ENCODE measurements around the gene ANKS1B. TPM values are rescaled to one million over a fixed set of nuclear protein-coding genes. Genes with fewer than 3 reads are reported as not detected.
"Not testable (repeated sequence)": the region's sequence is repeated elsewhere in the genome, so short reads cannot be mapped to it uniquely, and the experiment has no call there.

The ANKS1B gene
- polyA plus RNA-seq, 3 donors = 3.9 to 5.2 (median 4.6) TPM

GRCh38 chr12:99648183-99648582 lies 336.6 kb downstream of the ANKS1B start:
- DNase-seq (ENCODE audit: extremely low read depth in 1 of 11, low read depth in 9 of 11, low spot score in 4 of 11) = no peak

GRCh38 chr12:99647453-99647852 lies 337.3 kb downstream of the ANKS1B start, which contains the start of gene GARIN6:
Gene GARIN6 (plus strand): TSS chr12:99647753. CDS start chr12:99648175, 422 bp downstream.
- DNase-seq (ENCODE audit: extremely low read depth in 1 of 11, low read depth in 9 of 11, low spot score in 4 of 11) = no peak

DNA sequence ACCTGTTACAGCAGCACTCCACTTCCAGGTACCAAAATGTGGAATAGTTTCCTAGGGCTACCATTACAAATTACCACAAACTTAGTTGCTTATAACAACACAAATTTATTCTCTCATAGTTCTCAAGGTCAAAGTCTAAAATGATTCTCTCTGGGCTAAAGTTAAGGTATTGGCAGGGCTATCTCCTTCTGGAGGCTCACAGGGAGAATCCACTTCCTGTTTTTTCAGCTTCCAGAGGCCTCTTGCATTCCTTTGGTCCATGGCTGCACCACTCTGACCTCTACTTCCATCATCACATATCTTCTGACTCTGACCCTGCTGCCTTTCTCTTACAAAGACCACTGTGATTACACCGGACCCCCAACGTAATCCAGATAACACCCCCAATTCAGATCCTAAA lies 340.1 kb downstream of the ANKS1B start:
- DNase-seq (ENCODE audit: extremely low read depth in 1 of 11, low read depth in 9 of 11, low spot score in 4 of 11) = no peak

DNA sequence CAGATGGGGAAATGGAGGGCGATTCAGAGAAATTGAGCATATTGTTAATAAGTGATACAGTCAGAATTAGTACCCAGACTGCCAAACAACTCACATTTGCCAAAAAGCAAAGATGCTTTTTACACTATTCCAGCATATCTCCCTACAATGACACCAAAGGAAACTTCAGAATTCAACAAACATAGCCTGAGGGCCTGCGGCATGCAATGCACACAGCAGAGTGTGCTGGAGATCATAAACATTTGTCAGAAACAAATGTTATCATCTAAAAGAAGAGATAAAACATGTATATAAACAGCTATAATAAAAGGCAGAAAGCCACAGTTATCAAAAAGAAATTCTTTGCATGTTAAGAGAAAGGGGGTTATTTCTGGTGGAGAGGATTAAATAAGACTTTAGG lies 357.3 kb downstream of the ANKS1B start:
- DNase-seq (ENCODE audit: extremely low read depth in 1 of 11, low read depth in 9 of 11, low spot score in 4 of 11) = no peak

GRCh38 chr12:99624591-99624990 lies 360.1 kb downstream of the ANKS1B start:
- not testable (repeated sequence) for DNase-seq (ENCODE audit: extremely low read depth in 1 of 11, low read depth in 9 of 11, low spot score in 4 of 11)

DNA sequence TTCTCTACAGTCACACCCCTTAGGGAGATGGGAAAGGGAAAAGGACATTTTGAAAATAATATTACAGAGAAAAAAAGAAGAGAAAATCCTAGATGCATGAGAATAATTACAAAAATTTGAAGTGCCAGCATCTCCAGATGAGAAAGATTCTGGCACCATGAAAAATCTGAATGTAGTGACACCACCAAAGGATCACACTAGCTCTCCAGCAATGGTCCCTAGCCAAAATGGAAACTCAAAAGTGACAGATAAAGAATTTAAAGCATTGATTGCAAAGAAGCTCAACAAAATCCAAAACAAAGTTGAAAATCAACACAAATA lies 364.6 kb downstream of the ANKS1B start:
- DNase-seq (ENCODE audit: extremely low read depth in 1 of 11, low read depth in 9 of 11, low spot score in 4 of 11) = no peak

- DNase-seq (ENCODE audit: extremely low read depth in 1 of 11, low read depth in 9 of 11, low spot score in 4 of 11) = no peak
These were observed 365.2 kb downstream of the ANKS1B start for GRCh38 chr12:99619389-99620158.

- no peak for DNase-seq (ENCODE audit: extremely low read depth in 1 of 11, low read depth in 9 of 11, low spot score in 4 of 11)
These were observed 366.1 kb downstream of the ANKS1B start for GRCh38 chr12:99618657-99619056.

- no peak for DNase-seq (ENCODE audit: extremely low read depth in 1 of 11, low read depth in 9 of 11, low spot score in 4 of 11)
These were observed 373.1 kb downstream of the ANKS1B start for GRCh38 chr12:99611599-99611998.

DNA sequence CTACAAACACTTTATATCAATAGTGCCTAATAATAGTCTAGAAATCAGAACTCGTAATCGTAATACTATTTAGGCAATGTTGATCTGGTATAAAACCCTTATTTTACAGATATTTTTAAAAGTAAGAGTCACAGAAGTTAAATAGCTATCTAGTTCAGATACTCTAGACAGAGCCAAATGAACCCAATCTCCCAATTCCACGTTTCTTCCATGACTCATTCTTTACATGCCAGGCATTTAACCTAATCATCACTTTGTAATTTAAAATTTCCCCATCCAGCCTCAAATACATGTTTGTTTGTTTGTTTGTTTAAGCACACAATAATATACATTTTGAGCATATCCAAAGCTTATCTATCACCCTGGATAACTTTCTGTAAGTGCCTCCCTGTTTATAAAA lies 373.6 kb downstream of the ANKS1B start:
- no peak for DNase-seq (ENCODE audit: extremely low read depth in 1 of 11, low read depth in 9 of 11, low spot score in 4 of 11)

- DNase-seq (ENCODE audit: extremely low read depth in 1 of 11, low read depth in 9 of 11, low spot score in 4 of 11) = no peak
These were observed 375.1 kb downstream of the ANKS1B start for GRCh38 chr12:99609455-99610181.

GRCh38 chr12:99600388-99600787 lies 384.3 kb downstream of the ANKS1B start:
- no peak for DNase-seq (ENCODE audit: extremely low read depth in 1 of 11, low read depth in 9 of 11, low spot score in 4 of 11)

DNA sequence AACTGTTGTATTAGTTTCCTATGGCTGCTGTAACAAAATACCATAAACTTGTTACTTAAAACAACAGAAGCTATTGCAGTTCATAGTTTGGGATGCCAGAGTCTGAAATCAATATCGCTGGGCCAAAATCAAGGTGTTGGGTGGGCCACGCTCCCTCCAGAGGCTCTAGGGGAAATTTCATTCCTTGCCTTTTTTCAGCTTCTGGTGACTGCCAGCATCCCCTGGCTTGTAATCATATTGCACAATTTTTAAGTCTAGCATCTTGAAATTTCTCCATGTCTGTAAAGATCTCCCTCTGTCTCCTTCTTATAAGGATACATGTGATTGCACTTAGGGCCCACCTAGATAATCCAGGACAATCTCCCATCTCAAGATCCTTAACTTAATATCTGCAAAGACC lies 386.0 kb downstream of the ANKS1B start:
- no peak for DNase-seq (ENCODE audit: extremely low read depth in 1 of 11, low read depth in 9 of 11, low spot score in 4 of 11)

DNA sequence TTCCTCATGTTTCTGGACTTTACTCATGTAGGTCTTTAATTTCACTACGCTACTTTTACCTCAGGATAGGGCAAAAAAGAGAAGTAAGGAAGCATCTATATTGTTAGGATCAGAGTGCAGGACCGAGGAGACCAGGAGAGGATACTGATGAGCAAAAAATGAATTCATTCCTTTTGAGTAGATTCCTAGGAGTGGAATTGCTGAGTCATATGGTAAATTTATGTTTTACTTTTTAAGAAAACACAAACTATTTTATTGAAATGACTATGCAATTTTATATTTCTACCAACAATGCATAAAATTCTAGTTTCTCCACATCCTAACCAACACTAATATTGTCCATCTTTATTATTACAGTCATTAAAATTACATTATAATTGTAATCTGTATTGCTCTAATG lies 388.0 kb downstream of the ANKS1B start:
- DNase-seq (ENCODE audit: extremely low read depth in 1 of 11, low read depth in 9 of 11, low spot score in 4 of 11) = no peak

- DNase-seq (ENCODE audit: extremely low read depth in 1 of 11, low read depth in 9 of 11, low spot score in 4 of 11) = not testable (repeated sequence)
These were observed 407.6 kb downstream of the ANKS1B start for GRCh38 chr12:99577125-99577524.

- DNase-seq (ENCODE audit: extremely low read depth in 1 of 11, low read depth in 9 of 11, low spot score in 4 of 11) = no peak
These were observed 410.8 kb downstream of the ANKS1B start for GRCh38 chr12:99573980-99574379.

DNA sequence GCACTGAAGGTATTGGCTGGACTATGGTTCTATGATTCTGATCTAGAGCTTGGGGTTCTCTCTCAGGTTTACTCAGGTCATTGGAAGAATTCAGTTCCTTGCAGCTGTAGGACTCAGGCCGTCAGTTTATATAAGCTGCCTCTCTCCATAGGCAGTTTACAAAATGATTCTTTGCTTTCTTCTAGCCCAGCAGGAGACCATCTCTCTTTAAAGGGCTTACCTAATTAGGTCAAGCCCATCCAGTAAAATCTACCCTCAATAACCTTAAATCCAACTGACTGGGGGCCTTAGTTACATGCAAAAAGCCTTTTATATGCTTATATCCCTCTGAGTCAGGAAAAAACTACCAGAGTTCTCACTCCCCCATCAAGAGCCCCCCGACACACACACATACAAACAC lies 417.7 kb downstream of the ANKS1B start:
- DNase-seq (ENCODE audit: extremely low read depth in 1 of 11, low read depth in 9 of 11, low spot score in 4 of 11) = no peak

DNA sequence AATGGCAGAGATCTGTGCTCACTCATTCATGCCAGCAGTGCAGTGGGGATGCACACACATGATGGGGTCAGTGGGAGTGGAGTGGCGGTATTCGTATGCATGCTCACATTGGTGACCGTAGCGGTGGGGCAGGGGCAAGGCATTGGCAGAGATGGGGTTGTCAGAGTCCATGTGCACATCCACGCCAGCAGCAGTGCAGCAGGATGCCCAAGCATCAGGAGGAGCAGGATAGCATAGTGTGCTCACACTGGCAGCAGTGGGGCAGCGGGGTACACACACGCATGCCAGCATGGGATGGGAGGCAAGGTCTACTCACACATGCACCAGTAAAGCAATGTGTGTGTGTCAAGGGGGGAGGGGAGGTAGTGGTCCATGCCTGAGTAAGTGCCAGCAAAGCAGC lies 426.6 kb downstream of the ANKS1B start:
- no peak for DNase-seq (ENCODE audit: extremely low read depth in 1 of 11, low read depth in 9 of 11, low spot score in 4 of 11)

GRCh38 chr12:99553461-99553860 lies 431.3 kb downstream of the ANKS1B start:
- no peak for DNase-seq (ENCODE audit: extremely low read depth in 1 of 11, low read depth in 9 of 11, low spot score in 4 of 11)

DNA sequence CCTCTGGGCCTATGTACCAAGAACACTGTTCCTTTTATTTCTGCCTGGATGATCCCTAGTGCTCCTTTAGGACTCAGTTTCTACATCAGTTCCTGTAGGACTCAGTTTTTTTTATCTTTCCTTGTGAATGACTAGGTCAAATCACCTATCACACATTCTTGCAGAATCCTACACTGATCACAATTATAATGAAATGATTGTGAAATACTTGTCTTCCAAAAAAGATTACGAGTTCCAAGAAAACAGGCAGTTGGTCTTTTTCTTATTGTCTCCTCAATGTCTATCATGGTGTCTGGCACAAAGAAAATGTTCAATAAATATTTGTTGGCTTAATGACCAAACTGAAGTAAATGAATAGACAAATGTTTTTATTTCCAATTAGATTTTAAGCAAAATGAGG lies 432.7 kb downstream of the ANKS1B start:
- no peak for DNase-seq (ENCODE audit: extremely low read depth in 1 of 11, low read depth in 9 of 11, low spot score in 4 of 11)

GRCh38 chr12:99549651-99550050 lies 435.1 kb downstream of the ANKS1B start:
- DNase-seq (ENCODE audit: extremely low read depth in 1 of 11, low read depth in 9 of 11, low spot score in 4 of 11) = no peak

Data from renal cortex interstitium (tissue), 11 donors.